HuH-7 (cell line): Measurements from ENCODE around the gene MAMDC2.
"Not testable (repeated sequence)": the region's sequence is repeated elsewhere in the genome, so short reads cannot be mapped to it uniquely, and the experiment has no call there.

ENCODE experiments used
- DNase-seq: peaks from one replicate; pipeline ENCODE4 v3.0.0; 2011; ENCODE audit warnings: low spot score

The MAMDC2 gene

DNA sequence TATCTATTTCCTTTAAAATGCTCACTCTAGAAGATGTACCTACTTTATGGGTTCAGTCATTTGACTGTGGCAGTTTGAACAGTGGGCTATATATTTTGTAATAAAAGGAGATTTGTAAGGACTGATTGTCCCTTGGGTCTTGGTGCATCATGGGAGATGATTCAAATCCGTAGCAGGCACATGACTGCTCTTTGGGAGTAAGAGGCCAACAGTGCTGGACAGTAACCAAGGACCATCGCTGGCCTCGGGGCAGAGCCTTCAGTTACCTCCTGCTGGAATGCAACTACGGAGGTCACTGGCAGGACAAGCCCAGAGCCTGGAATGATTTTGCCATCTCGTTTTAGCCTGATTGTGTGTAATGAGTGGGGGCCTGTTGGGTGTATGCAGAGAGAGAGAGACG is 7.0 kb upstream of the MAMDC2 start:
- DNase-seq, result no peak

DNA sequence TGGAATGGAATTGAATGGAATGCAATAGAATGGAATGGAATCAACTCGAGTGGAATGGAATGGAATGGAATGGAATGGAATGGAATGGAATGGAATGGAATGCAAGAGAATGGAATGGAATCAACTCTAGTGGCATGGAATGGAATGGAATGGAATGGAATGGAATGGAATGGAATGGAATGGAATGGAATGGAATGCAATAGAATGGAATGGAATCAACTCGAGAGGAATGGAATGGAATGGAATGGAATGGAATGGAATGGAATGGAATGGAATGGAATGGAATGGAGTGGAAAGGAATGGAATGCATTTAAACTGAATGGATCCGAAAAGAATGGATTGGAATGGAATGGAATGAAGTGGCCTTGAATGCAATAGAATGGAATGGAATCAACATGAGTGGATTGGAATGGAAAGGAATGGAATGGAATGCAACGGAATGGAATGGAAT is 5.5 kb upstream of the MAMDC2 start:
- DNase-seq, result not testable (repeated sequence)

DNA sequence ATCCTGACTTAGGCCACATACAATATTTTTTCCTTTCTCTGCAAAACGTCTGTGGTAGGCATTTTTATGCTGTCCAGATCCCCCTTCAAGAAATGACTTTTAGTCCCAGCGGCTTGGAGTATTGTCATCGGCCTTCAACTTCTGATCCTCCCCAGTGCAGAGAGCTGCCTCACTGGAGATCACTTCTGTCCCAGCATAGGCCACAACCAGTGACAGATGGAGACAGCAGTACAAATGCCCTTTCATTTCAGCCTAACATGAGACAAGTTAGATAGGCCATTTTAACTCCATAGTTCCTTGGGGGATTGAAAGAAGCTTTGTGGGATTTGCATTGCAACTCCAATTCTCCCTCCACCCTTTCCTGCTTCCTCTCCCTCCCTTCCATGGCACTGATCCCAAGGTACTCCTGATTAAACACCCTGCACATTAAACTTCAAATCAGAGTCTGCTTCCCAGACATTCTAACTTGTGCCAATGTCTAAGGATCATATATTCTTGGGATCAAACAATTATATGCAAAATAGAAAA is 3.2 kb upstream of the MAMDC2 start:
- no peak for DNase-seq

DNA sequence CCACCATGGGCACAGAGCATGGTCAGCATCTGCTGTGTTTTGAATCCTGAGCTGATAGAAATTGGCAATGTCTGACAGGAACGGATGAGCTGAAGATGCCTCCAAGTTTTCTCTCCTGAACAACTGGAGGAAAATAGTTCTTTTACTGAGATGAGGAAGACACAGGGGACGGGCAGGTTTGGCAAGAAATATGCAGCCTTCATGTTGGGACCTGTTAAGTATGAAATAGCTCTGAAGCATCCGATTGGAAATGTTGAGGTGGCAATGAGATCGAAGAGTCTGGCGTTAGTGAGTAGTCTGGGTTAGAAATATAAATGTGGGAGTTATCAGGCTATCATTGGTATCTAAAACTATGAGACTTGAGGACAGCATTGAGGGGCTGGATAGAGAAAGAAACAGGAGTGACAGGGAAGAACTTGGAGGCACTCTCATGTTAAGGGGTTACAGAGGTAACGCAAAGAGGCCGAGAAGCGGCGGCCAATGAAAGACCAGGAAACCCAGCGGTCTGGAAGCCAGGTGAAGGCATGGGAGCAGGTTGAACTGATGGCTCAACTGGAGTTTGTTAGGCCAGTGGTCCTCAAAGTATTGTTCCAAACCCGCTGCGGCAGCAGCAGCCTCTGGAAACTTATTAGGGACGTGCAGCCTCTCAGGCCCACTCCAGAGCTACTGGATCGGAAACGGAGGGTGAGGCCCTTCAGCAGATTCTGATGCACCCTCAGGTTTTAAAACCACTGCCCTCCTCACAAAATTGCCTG is 1.0 kb upstream of the MAMDC2 start:
- no peak for DNase-seq

DNA sequence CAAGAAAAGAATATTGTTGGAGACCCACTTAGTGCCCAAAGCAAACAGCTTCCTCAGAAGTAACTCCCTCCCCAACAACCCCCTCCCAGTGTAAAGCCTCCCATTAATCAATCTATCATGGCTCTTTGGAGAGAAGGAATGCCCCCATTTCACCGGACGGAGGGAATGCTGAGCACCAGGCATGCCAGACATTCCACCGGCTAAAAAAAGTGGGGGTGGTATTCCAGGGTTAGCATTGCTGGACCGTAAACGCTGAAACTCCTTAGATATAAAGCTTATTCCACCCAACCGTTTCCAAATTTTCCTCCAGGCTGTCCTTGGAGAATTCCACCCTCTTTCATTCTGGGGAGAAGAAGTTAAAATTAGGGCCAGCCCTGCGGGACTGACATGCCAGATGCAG is 363 bp upstream of the MAMDC2 start:
- DNase-seq, result no peak

DNA sequence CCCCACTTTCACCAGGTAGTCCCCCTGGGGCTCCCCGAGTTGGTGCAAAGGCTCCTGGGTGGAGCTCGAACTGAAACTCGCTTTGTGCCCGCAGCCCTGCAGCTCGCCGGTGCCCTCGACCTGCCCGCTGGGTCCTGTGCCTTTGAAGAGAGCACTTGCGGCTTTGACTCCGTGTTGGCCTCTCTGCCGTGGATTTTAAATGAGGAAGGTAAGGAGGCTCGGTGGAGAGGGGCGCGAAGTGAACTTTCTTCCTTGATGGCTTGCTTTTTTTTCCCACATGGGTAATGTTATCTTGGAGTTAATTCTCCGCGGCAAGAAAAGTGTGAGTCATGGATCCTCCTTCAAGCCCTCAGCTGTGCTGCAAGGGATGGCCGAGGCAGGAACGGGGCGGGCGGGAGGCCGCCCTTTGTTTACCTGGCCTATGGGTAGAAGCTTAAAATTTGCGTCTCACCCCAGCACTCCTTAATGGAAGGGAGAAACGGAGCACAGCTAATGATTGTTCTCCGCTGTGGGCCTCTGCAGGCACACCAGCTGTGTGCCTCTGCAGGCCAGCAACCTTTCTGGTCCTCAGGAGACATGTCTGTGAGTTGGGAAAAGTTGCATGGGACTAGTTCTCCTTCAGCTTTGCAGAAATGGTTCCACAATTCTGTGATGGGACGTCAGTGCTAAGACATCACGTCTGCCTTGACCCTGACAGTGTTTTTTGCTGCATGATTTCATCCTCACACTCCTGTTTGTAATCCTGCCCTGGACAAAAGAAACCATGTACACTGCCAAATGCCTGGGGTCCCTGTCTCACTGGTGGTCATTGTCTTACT is 1.1 kb downstream of the MAMDC2 start:
- DNase-seq, result no peak

DNA sequence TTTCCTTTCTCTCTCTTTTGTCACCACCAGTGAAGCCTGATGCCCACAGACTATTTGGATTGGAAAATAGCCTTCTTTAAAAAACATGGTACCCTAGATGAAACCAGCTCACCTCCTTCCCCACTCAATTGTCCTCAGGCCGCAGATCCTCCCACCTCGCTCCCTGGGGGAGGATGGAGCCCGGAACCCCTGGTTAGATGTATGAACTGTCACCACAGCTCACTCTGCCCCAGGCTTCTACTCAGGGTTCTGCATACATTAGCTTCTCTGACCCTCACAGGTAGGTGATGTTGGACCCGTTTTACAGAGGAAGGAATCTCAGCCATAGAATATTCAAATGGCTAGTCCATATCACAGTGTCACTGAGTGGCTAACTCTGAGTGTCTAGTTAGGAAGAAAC is 1.8 kb downstream of the MAMDC2 start:
- no peak for DNase-seq

DNA sequence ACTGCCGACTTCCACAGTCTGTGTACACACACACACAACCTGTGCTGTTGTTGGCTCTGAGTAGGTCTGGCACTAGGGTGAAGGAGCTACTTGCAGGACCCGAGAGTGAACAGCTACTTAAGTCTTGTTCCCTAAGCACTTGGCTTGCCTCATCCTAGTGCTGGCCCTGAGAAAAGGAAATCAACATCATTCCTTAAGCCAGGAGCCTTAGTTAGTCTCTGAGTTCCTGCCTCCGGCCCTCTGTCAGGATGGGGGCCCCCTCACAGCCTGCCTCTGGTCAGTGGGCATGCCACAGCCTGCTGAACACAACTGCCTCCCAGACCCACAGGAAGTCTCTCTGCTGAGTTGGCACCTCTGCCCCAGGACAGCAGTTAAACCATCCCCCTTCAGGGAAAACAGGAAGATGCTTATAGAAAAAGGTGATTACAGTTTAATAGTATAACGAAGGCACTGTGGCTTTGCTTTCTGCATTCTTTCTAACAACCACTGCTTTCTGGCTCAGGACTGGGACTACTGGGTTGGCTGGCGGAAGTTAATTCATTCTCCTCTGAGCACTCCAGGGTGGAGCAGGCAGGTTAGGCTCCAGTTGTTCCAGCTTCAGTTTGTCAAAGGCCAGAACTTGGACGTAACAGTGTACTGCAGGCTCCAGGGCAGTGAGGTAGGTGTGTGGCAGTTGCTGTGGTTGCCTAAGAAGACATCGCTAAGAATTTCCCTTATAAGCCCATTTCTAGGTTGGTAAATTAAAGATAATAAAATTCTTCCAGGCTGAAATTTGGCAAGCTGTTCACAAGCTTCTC is 2.8 kb downstream of the MAMDC2 start:
- DNase-seq, result no peak

DNA sequence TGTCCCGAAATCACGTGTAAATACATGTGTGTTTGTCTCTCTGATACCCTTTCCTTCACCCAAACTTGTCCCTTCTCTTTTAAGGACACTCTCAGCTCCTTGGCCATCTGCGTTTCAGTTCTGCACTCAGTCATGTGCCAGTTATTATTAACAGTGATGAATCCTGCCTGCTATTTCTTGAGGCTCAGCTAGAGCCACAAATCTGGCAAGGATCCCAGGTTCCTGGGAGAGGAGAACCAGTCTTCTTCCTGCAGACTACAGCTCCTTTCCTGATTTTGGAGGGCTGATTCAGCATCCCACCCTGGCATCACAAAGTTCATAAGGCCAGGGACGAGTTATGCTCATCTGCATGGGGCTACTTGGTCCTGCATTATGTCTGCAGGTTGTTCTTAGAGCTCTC is 5.6 kb downstream of the MAMDC2 start:
- no peak for DNase-seq

DNA sequence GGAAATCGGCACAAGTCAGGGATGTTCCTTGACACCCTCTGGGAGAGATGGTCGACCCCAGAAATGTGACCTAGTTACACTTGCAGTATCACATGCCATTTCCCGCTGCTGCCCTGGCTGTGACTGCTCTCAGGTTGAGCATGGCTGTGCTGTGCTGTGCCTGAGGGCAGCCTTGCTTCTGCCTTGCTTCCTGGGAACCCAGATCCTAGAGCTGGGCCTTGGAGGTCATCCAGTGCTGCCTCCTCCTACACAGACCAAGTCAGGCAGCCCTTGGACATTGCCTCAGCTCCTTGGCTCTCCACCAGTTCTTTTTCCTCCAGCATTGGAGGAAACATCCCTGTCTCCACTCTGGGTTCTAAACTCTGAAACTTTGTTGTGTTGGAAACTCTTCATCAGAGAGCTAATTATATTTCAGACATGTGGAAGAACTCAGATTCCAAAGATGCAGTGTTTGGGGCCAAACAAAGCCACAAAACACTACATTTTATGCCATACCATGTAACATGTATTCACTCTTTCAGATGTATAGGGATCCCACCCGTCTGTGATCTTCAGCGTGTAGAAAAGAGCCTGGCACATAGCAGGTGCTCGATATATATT is 6.1 kb downstream of the MAMDC2 start:
- DNase-seq, result no peak

DNA sequence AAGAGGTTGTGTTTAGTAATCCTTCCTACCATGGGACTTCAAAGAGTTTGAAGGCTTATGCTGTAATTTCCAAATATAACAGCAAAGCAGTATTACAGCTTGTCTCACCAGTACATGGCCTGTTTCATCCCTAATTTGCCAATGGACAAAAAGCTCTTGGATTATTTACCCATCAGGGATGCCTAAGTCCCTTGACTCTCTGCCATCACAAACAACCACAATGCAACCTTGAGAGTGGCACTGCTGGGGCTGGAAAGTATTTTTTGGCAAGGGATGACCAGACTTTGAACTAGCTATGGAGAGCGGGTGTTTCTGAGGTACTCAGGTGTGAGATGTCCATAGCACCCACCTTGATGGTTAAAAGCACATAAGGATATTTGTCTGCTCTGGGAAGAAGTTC is 9.1 kb downstream of the MAMDC2 start:
- no peak for DNase-seq

DNA sequence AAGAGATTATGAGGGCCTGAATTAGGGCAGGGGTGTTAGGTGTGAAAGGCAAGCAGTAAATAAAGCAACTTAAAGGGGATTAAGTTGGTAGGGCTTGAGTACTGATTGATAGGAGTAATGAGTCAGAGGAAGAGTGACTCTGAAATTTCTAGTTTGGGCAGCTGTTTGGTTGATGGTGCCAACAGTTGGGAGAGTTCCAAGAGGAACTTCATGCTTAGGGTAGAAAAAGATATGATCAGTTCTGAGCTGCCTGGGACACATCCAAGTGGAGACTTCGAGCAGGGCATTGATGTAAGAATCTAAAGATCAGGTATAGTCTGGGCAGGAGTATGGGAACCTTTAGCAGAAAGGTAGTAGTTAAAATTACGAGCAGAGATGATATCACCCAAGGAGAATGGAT is 10.2 kb downstream of the MAMDC2 start:
- no peak for DNase-seq

DNA sequence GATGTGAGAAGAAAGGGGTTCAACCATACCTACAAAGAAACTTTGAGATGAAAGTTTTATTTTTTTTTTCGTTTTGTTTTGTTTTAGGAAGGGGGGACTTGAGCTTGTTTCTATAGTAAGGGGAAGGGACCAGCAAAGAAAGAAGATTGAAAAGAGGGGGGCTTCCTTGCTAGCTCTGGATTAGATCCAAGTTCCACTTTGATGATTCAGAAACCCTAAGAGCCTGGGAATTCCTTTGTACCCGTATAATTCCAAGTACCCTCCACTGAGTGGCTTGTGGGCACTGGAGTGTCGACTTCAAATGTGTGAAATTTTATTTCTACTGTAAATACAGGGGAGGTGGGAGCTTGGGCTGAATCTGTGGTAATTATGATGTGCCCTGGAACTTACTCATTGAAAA is 10.9 kb downstream of the MAMDC2 start:
- DNase-seq, result no peak

DNA sequence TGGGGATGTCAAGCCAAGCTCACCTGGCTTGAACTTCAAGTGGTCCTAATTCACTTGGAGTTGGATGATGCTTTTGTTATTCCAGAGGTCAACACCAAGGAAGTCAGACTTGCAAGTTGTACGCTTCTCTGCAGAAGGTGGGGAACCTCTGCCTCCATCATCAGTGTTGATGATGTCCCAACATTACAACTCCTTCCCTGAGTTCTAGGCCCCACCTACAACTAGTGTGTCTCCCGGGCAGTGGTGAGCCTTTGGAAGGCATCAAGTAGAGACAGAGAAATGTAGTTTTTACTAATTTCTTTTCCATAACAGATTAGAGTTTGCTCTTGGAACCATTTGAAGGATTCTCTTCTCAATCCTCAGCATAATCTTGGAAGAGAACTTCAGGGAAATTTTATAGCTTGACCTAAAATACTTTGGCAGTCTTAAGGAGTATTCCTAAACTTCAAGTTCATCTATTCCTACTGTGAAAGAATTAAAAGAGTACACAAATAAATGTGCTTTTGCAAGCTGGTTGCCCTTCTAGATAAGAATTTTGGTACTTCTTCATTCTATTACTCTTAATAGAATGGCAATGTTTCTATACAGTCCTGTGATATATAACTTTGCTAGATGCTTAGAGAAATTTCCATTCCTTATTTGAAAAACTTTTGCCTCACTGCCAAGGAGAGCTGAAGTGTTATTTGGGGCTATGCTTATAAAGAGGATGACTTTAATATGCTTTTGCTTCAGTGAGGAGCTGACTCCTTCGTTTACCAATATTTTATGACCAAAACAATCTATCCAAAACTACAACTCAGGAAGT is 12.0 kb downstream of the MAMDC2 start:
- DNase-seq, result no peak

DNA sequence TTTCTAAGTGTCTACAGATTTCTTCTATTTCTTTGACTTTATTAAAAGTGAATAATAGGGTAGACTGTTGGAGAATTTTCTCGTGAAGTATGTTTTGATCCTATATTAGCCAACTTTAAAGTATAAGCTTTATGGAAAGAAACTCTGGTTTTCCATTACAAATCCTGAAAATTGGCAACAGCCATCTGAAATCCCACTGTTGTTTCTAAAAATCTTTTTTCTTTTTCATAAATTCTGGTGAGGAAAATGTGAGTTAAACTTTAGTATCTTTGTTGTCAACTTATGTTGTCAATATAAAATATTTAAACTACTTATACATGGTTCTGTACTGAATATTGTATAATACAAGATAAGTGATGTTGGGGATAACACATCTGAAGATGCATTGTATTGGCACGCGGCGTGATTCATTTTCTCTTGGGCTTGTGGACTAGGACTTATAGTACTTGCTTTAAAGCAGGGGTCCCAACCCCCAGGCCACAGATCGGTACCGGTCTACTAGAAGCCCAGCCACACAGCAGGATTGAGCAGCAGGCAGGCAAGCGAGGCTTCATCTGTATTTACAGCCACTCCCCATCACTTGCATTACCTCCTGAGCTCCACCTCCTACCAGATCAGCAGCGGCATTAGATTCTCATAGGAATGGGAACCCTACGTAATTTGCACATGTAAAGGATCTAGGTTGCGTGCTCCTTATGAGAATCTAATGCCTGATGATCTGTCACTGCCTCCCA is 12.7 kb downstream of the MAMDC2 start:
- no peak for DNase-seq

DNA sequence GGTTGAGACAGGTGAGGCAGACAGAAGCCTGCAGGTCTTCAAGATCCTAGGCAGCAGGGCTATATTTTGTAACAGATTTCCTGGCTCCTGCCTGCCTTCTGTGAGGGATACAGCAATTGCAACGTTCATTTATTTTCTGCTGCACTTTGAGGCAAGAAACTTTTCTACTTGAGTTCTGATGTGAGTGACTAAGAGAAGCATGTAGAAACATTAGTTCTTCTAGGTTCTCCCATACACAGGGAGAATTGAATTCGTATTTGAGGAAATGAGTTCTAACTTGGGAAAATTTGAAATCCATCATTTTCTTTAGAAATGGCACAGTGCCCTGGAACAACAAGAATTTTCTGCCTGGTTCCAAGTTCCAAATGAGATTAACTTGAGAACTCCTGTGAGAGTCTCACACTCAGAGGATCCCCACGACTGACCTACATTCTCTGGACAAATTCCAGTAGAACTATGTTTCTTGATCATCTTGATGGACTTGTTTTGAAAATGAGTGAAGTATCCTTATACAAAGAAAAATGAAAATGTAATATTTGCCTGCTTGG is 15.0 kb downstream of the MAMDC2 start:
- DNase-seq, result no peak

DNA sequence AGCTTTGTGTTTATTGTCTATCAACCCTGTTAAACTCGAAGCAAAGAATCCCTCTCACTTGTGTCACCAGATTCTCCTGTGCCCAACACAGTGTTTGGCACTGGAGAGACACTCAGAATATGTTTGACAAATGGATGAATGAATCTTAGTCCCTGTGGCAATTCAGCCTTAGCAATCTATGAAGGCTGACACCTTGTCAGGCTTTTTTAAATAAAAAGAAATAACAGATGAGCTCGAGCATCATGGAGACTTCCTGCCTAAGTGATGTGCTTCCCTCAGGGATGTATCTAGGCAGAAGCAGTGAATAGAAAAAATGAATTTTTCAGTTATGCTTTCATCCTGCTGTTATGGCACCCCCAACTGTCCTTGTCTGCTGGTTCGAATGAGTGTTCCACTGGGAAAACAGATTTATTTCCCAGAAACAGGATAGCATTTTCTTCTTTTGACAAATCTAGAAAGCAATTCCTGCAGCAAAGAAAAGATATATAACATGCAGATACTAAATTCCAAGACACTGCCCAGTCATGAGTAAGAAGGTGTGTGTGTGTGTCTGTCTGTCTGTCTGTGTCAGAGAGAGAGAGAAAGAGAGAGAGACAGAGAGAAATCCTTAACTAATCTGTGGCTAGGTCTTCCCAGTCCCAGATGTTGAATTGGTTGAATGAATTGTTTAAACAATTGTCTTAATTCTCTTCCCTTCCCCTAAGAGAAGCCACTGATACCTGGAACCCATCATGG is 16.7 kb downstream of the MAMDC2 start:
- no peak for DNase-seq

DNA sequence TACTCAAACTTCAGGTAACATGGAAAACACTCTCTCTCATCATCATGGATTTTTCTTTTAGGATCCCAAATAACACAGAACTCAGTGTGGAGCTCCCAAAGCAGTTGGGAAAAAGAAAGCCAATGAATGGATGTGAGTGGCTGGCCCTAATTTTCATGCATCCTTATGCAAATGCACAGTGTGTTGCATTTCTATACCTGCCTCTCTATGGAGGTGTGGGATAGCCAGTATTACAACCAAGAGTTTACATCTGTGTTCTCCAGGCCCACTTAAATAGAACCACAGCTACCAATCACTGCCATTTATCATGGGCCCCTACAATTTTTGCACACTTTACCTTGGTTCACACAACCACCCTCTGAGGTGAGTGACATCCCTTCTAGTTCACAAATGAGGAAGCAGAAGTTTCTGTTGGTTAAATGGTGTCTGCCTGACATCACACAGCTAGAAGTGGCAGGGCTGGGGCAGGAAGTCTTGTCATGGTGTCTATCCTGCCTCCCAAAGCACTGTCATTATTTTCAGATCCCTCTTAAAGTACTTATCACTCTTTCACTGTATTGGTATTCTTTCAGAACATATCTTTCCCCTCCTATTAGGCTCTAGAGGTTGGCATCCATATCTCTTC is 17.3 kb downstream of the MAMDC2 start:
- no peak for DNase-seq

DNA sequence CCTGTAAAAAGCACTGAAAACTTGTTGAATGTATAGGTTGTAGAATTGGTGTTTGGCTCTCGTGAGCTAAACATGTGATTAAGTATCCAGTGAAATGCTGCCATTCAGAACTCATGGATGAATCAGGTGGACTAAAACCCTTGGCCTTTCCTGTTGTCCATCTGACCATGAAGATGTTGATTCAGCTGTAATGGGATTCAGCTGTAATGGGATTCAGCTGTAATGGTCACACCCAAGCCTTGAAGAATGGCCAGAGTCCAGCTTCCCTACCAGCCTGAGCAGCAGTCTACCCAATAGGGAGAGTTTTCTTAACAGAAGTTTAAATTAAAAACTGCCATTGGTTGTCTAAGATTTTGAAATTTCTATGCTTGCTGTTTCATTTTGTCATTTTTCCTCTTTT is 18.1 kb downstream of the MAMDC2 start:
- no peak for DNase-seq
